DMS153 (cell line): ENCODE data around the gene ATF7IP2.
"Not testable (repeated sequence)": the region's sequence is repeated elsewhere in the genome, so short reads cannot be mapped to it uniquely, and the experiment has no call there.

Experiments used
- DNase-seq: peaks from one replicate; lab custom pipeline; 2025; lab: John Stamatoyannopoulos, UW

The ATF7IP2 gene

GRCh38 chr16:10385725-10386516 is at the start of gene ATF7IP2:
ATF7IP2 (plus strand) TSS chr16:10386061; CDS start chr16:10430621, 44,560 bp downstream.
- no peak for DNase-seq

GRCh38 chr16:10338426-10338825 is 47.4 kb upstream of the ATF7IP2 start:
- no peak for DNase-seq

- DNase-seq = no peak
These were observed 45.8 kb upstream of the ATF7IP2 start for GRCh38 chr16:10339777-10340732.

GRCh38 chr16:10343124-10343760 is 42.6 kb upstream of the ATF7IP2 start:
- DNase-seq = no peak

- DNase-seq = not testable (repeated sequence)
These were observed 41.2 kb upstream of the ATF7IP2 start for GRCh38 chr16:10344699-10345098.

- DNase-seq = no peak
These were observed 40.2 kb upstream of the ATF7IP2 start for GRCh38 chr16:10345629-10346028.

GRCh38 chr16:10349851-10350250 is 36.0 kb upstream of the ATF7IP2 start:
- no peak for DNase-seq

GRCh38 chr16:10352262-10352661 is 33.6 kb upstream of the ATF7IP2 start:
- DNase-seq = no peak

- no peak for DNase-seq
These were observed 30.3 kb upstream of the ATF7IP2 start for GRCh38 chr16:10355589-10355988.

- DNase-seq = no peak
These were observed 28.7 kb upstream of the ATF7IP2 start for GRCh38 chr16:10356870-10357842.

GRCh38 chr16:10361747-10362076 is 24.1 kb upstream of the ATF7IP2 start:
- DNase-seq = not testable (repeated sequence)

GRCh38 chr16:10362077-10362863 is 23.6 kb upstream of the ATF7IP2 start:
- DNase-seq = no peak

GRCh38 chr16:10362864-10363197 is 23.0 kb upstream of the ATF7IP2 start:
- DNase-seq = not testable (repeated sequence)

GRCh38 chr16:10366619-10367018 is 19.2 kb upstream of the ATF7IP2 start:
- not testable (repeated sequence) for DNase-seq

GRCh38 chr16:10367616-10368188 is 18.2 kb upstream of the ATF7IP2 start:
- no peak for DNase-seq

GRCh38 chr16:10368969-10369551 is 16.8 kb upstream of the ATF7IP2 start:
- no peak for DNase-seq

GRCh38 chr16:10370096-10370726 is 15.7 kb upstream of the ATF7IP2 start:
- DNase-seq = no peak

GRCh38 chr16:10371592-10371991 is 14.3 kb upstream of the ATF7IP2 start:
- DNase-seq = no peak

GRCh38 chr16:10373556-10373955 is 12.3 kb upstream of the ATF7IP2 start:
- DNase-seq = no peak
